ENCODE measurements around the gene SZT2. TPM values are rescaled to one million over a fixed set of nuclear protein-coding genes. Genes with fewer than 3 reads are reported as not detected.

SZT2 gene
- total and polyA plus RNA-seq, 10 donors: 9.4 to 115 (median 72.4) TPM

DNA sequence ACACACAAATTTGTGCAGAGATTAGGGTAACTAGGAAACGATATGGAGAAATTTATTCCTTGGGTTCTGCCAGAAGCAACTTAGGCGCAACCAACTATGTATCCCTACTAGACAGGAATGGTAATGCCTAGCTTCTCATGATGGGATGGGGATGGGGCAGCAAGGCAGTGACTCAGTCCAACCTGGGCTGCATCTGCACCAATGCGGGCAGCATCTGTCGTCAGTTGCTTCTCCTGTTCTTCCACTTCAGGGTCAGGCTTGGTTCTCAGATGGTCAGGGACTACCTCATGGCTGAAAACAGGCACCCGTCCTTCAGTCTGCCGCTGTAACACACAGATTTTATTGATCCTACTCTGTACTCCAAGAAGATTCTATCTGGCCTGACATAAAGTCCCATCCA, 3.0 kb upstream of the SZT2 start:
- TF ChIP-seq POLR2A (IDR thresholded peaks at IDR 0.05) (no peak), POLR2AphosphoS5 (IDR thresholded peaks at IDR 0.05) (no peak)
- TF ChIP-seq, protein P1, sequence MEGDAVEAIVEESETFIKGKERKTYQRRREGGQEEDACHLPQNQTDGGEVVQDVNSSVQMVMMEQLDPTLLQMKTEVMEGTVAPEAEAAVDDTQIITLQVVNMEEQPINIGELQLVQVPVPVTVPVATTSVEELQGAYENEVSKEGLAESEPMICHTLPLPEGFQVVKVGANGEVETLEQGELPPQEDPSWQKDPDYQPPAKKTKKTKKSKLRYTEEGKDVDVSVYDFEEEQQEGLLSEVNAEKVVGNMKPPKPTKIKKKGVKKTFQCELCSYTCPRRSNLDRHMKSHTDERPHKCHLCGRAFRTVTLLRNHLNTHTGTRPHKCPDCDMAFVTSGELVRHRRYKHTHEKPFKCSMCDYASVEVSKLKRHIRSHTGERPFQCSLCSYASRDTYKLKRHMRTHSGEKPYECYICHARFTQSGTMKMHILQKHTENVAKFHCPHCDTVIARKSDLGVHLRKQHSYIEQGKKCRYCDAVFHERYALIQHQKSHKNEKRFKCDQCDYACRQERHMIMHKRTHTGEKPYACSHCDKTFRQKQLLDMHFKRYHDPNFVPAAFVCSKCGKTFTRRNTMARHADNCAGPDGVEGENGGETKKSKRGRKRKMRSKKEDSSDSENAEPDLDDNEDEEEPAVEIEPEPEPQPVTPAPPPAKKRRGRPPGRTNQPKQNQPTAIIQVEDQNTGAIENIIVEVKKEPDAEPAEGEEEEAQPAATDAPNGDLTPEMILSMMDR (IDR thresholded peaks at IDR 0.05 in 8 of 11, conservative IDR thresholded peaks at IDR 0.05 in 3 of 11): no peak
- Histone ChIP-seq H3K4me3 (no peak overlapping the region), H3K27ac (no peak overlapping the region), H3K27me3 (replicated peaks in 1 of 7) (no peaks in the 10 kb centered on the region), H3K4me1 (peaks cover 18 to 53% (median 31%) of the 10 kb centered on the region in 6 donors), H3K36me3 (peaks cover 22 to 65% (median 56%) of the 10 kb centered on the region in 6 donors), H3K9me3 (no peaks in the 10 kb centered on the region)
- intact Hi-C loops (cut with DNase I; ENCODE audit: low total_unique reads): no loop called here
- DNase-seq: no peak
- WGBS, 5 donors: 95 to 97% (median 95%) methylated on average over 6 of the region's 6 CpGs

DNA sequence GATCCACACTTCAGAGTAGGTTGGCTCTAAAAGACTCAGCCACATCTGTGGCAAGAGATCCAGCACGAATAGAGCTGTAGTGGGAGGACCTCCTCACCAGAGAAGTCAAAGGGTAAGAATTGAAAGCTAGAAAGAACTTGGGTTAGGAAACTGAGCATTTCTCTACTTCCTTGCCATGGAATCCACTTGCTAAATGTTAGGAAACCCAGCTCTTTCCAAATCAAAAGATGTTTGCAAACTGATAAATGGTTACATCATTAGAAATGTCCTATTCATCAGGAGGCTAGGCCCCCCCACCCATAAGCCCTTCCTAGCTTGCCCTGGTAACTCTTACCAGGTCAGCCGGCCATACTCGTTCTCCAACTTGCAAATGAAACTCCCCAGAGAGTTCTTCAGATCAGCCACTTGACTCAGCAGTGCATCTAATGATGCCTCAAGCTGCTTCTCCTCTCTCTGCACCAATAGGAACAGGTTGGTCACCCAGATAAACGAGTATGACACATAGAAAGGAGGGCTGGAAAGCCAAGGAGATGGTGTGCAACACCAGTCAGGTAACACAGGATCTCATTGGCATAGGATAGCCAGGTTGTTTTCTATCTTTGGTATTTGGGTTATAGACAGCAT, 1.6 kb upstream of the SZT2 start:
- peaks cover 18 to 51% (median 34%) of the 10 kb centered on the region in 6 donors for H3K4me1 ChIP-seq
- 44 to 78% (median 58%) methylated on average over 4 of the region's 4 CpGs for WGBS, 5 donors
- no peak for TF ChIP-seq POLR2AphosphoS5 (IDR thresholded peaks at IDR 0.05)
- peak overlapping the region in 3 of 8 donors; percentile 88 to 93 (median 89) for H3K27ac ChIP-seq
- no peaks in the 10 kb centered on the region for H3K27me3 ChIP-seq (replicated peaks in 1 of 7)
- no peak for DNase-seq
- intact Hi-C loops (cut with DNase I; ENCODE audit: low total_unique reads): no loop called here
- no peaks in the 10 kb centered on the region for H3K9me3 ChIP-seq
- peaks cover 22 to 51% (median 43%) of the 10 kb centered on the region in 6 donors for H3K36me3 ChIP-seq
- H3K4me3 ChIP-seq: peak overlapping the region in 2 of 8 donors; percentile 74 to 92

DNA sequence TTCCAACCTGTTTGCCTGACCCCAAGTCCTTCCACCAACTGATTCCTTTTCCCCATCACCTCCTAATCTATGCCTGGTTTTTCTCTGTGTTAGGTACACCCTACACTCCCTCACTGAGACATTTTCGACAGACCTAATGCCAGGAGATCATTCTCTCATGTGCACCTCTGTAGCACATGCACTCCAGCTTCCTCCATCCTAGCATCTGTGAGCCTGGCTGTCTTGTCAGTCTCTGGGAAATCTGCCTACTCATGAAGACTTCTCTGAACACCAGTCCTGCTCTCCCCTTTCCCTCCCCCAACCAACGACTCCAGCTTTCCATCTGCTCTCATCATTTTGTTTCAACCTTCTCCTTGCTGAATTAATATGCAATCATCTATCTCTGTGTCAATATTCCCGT, 1.1 kb upstream of the SZT2 start:
- DNase-seq: no peak
- peak overlapping the region in 4 of 8 donors; percentile 86 to 93 (median 88) for H3K27ac ChIP-seq
- TF ChIP-seq POLR2AphosphoS5 (IDR thresholded peaks at IDR 0.05): no peak
- no peak for TF ChIP-seq POLR2A (IDR thresholded peaks at IDR 0.05)
- TF ChIP-seq, protein P1 (IDR thresholded peaks at IDR 0.05 in 8 of 11, conservative IDR thresholded peaks at IDR 0.05 in 3 of 11): no peak
- peaks cover 18 to 56% (median 35%) of the 10 kb centered on the region in 6 donors for H3K4me1 ChIP-seq
- H3K36me3 ChIP-seq: peaks cover 18 to 46% (median 38%) of the 10 kb centered on the region in 6 donors
- H3K9me3 ChIP-seq: no peaks in the 10 kb centered on the region
- peak overlapping the region; percentile 65 to 98 (median 84) for H3K4me3 ChIP-seq
- WGBS, 5 donors: 37 to 67% (median 51%) methylated on average over 3 of the region's 3 CpGs
- H3K27me3 ChIP-seq (replicated peaks in 1 of 7): no peaks in the 10 kb centered on the region
- intact Hi-C loops (cut with DNase I; ENCODE audit: low total_unique reads): no loop called here

DNA sequence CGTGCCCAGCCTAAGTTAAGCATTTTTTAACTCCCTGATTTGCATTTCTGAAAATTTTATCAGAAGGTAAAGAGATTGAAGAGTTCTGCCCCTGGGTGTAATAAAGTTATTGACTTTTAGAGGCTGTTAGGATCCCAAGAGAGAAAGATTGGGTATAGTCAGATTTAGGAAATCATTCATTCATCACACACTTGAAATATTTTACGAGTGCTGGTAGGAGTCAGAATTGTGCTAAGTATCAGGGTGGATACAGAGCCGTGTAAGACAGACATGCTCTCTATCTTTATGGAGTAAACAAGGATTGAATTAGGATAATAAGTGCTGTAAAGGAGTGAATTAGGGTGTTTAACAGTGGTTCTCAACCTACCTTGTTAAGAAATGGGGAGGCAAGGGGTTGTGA, 3.0 kb downstream of the SZT2 start:
- TF ChIP-seq POLR2A (IDR thresholded peaks at IDR 0.05): no peak
- TF ChIP-seq POLR2AphosphoS5 (IDR thresholded peaks at IDR 0.05): no peak
- TF ChIP-seq, protein P1 (IDR thresholded peaks at IDR 0.05 in 8 of 11, conservative IDR thresholded peaks at IDR 0.05 in 3 of 11): no peak
- 56 to 87% (median 76%) methylated on average over 3 of the region's 3 CpGs for WGBS, 5 donors
- peaks cover 18 to 54% (median 31%) of the 10 kb centered on the region in 6 donors for H3K4me1 ChIP-seq
- intact Hi-C loops (cut with DNase I; ENCODE audit: low total_unique reads): no loop called here
- no peak for DNase-seq
- H3K27me3 ChIP-seq (replicated peaks in 1 of 7): no peaks in the 10 kb centered on the region
- no peak overlapping the region for H3K27ac ChIP-seq
- peaks cover 0 to 44% (median 5%) of the 10 kb centered on the region in 6 donors for H3K36me3 ChIP-seq
- H3K9me3 ChIP-seq: no peaks in the 10 kb centered on the region
- no peak overlapping the region for H3K4me3 ChIP-seq

All from spleen (tissue), 11 donors.